K562 (cell line): ENCODE data around the gene CCDC17. TPM values are rescaled to one million over a fixed set of nuclear protein-coding genes. Genes with fewer than 3 reads are reported as not detected.

Source experiments
- ARNT ChIP-seq, 2 experiments: fragments of 450-650 bp; IDR thresholded peaks; 2 replicates each; pipeline ENCODE4 v1.6.1; 2016; ENCODE audit warnings: mild to moderate bottlenecking in 1 of 2
- E2F3 ChIP-seq: fragments of 250-450 bp; sonication (Bioruptor Pico); IDR thresholded peaks from 2 replicates; pipeline ENCODE4 v1.4.0; 2020; ENCODE audit warnings: mild to moderate bottlenecking
- HBP1 ChIP-seq: fragments of 450-650 bp; formaldehyde crosslinking; IDR thresholded peaks from 2 replicates; pipeline ENCODE4 v1.4.0; 2022; ENCODE audit warnings: missing genetic modification characterization
- KDM1A ChIP-seq, 2 experiments: fragments of 450-650 bp; IDR thresholded peaks; 2 replicates each; pipeline ENCODE4 v1.6.1; 2016; ENCODE audit warnings: mild to moderate bottlenecking in 2 of 2
- MTA2 ChIP-seq: fragments of 450-650 bp; IDR thresholded peaks from 2 replicates; pipeline ENCODE4 v1.6.1; 2016; ENCODE audit warnings: low read depth
- MTA3 ChIP-seq: fragments of 450-650 bp; formaldehyde crosslinking; IDR thresholded peaks from 2 replicates; pipeline ENCODE4 v1.6.1; 2017; ENCODE audit warnings: mild to moderate bottlenecking, borderline replicate concordance
- NCOR1 ChIP-seq: fragments of 450-650 bp; IDR thresholded peaks from 2 replicates; pipeline ENCODE4 v1.6.1; 2016; ENCODE audit warnings: mild to moderate bottlenecking, moderate library complexity
- NR4A1 ChIP-seq, 2 experiments: fragments of 250-450 bp in 1 of 2; fragments of 450-650 bp in 1 of 2; sonication (Bioruptor Pico) in 1 of 2; IDR thresholded peaks; 2 replicates each; pipeline versions ENCODE4 v1.4.0 to v1.6.1; 2016 to 2020; ENCODE audit warnings: mild to moderate bottlenecking in 2 of 2, missing compliant biosample characterization in 1 of 2, missing genetic modification characterization in 1 of 2, moderate library complexity in 1 of 2
- PCBP2 ChIP-seq: fragments of 200-400 bp; formaldehyde crosslinking; IDR thresholded peaks from 2 replicates; pipeline ENCODE4 v1.6.1; 2018; ENCODE audit warnings: low read length, low read depth, mild to moderate bottlenecking, moderate library complexity; ENCODE audit not compliant: poor library complexity, severe bottlenecking
- RBBP5 ChIP-seq: fragments of 200-600 bp; sonication (generic); IDR thresholded peaks from 2 replicates; pipeline ENCODE4 v1.6.1; 2012; ENCODE audit warnings: borderline replicate concordance, mild to moderate bottlenecking, low read length, control low read depth, inconsistent platforms; ENCODE audit not compliant: insufficient read depth, poor library complexity, severe bottlenecking
- RBM17 ChIP-seq: fragments of 200-400 bp; formaldehyde crosslinking; IDR thresholded peaks from 2 replicates; pipeline ENCODE4 v1.6.1; 2017; ENCODE audit warnings: low read depth, mild to moderate bottlenecking, low read length, borderline replicate concordance
- RERE ChIP-seq: sonication (generic); formaldehyde crosslinking; IDR thresholded peaks from 2 replicates; pipeline ENCODE4 v1.8.0; 2023; ENCODE audit warnings: missing genetic modification reagents, mild to moderate bottlenecking, borderline replicate concordance
- SMAD4 ChIP-seq: fragments of 250-450 bp; sonication (Bioruptor Pico); conservative IDR thresholded peaks from 2 replicates; pipeline ENCODE4 v1.8.0; 2021; ENCODE audit warnings: inconsistent platforms, mild to moderate bottlenecking, moderate library complexity
- SMARCB1 ChIP-seq: IDR thresholded peaks from 2 replicates; pipeline ENCODE4 v1.6.1; 2011; ENCODE audit warnings: improper control_type of control experiment, low read depth; ENCODE audit not compliant: insufficient read length
- SMARCE1 ChIP-seq: fragments of 450-650 bp; IDR thresholded peaks from 2 replicates; pipeline ENCODE4 v1.7.1; 2016; ENCODE audit warnings: mild to moderate bottlenecking
- TAL1 ChIP-seq: fragments of 450-650 bp; IDR thresholded peaks from 2 replicates; pipeline ENCODE4 v1.6.1; 2016; ENCODE audit warnings: mild to moderate bottlenecking
- TEAD1 ChIP-seq, 2 experiments: fragments of 450-650 bp in 1 of 2; sonication (generic) in 1 of 2; formaldehyde crosslinking; IDR thresholded peaks; 2 replicates each; pipeline versions ENCODE4 v1.4.0 to v1.8.0; 2020 to 2022; ENCODE audit warnings: mild to moderate bottlenecking in 2 of 2, missing genetic modification reagents in 1 of 2
- TRIM28 ChIP-seq: fragments of 450-650 bp; IDR thresholded peaks from 2 replicates; pipeline ENCODE4 v1.6.1; 2017
- ZBTB26 ChIP-seq: fragments of 450-650 bp; formaldehyde crosslinking; IDR thresholded peaks from 2 replicates; pipeline ENCODE4 v1.4.0; 2022; ENCODE audit warnings: missing genetic modification characterization
- polyA plus RNA-seq, 8 experiments: library from polyadenylated mRNA; depleted of rRNA in 4 of 8; stranded (reverse) in 5 of 8; unstranded in 3 of 8; fragments of >200 nt; fragmentation: Nextera tagmentation in 2 of 8; fragmentation: Illumina TruSeq in 1 of 8; extraction: Ambion mirVana in 2 of 8; extraction: Trizol in 1 of 8; gene quantifications; 2 replicates each; pipeline versions ENCODE4 v1.2.1 to v1.2.3, GENCODE V29; 2011 to 2014; ENCODE audit warnings: inconsistent platforms in 1 of 8, missing spikeins in 1 of 8
- total RNA-seq, 7 experiments: library from RNA; depleted of rRNA in 6 of 7; stranded (reverse); fragments of >200 nt in 6 of 7; fragmentation: Illumina TruSeq in 2 of 7; extraction: Trizol in 2 of 7; gene quantifications; 2 replicates each; pipeline versions ENCODE4 v1.2.1 to v1.2.3, GENCODE V29; 2011 to 2021; ENCODE audit warnings: low replicate concordance in 1 of 7

Gene CCDC17
- total and polyA plus RNA-seq, 9 of the 15 experiments (the other 6 are each of a cell fraction or from before 2014, with no cell fraction given), result 0.20 to 2.4 (median 0.85) TPM

- TF ChIP-seq RERE (CRISPR knock-in tag), result 0 out of 2 replicates have a peak, but pooled peaks have one; percentile 56
- 0 out of 2 replicates have a peak, but pooled peaks have one; percentile 34 for TF ChIP-seq SMAD4
- peak; percentile 62 for TF ChIP-seq RBBP5
- TF ChIP-seq ARNT (IDR thresholded peaks at IDR 0.05), result peak; percentile 34 to 75; a peak in 1 of 4 replicates
- TF ChIP-seq E2F3 (CRISPR knock-in tag), result no peak
- peak; percentile 57; the same call in 1 of the 2 replicates for TF ChIP-seq TAL1
- TF ChIP-seq NCOR1, result peak; percentile 63; the same call in 1 of the 2 replicates
- peak; percentile 43 to 57; a peak in 3 of 4 replicates for TF ChIP-seq KDM1A (IDR thresholded peaks at IDR 0.05)
- TF ChIP-seq TRIM28, result peak; percentile 22; the same call in 1 of the 2 replicates
- peak; percentile 83; the same call in 1 of the 2 replicates for TF ChIP-seq MTA3
- TF ChIP-seq NR4A1 (CRISPR knock-in tag; IDR thresholded peaks at IDR 0.05), result no peak
- peak; percentile 54; the same call in 1 of the 2 replicates for TF ChIP-seq NR4A1 (tag; IDR thresholded peaks at IDR 0.05)
- peak; percentile 48; the same call in 1 of the 2 replicates for TF ChIP-seq MTA2
- no peak for TF ChIP-seq RBM17
- 0 out of 2 replicates have a peak, but pooled peaks have one; percentile 6 for TF ChIP-seq HBP1 (CRISPR knock-in tag)
- TF ChIP-seq SMARCB1, result no peak
- TF ChIP-seq ZBTB26 (CRISPR knock-in tag), result peak; percentile 25; the same call in 1 of the 2 replicates
- no peak for TF ChIP-seq PCBP2
- no peak; the same call in none of the 2 replicates for TF ChIP-seq SMARCE1
- TF ChIP-seq TEAD1 (CRISPR knock-in tag; IDR thresholded peaks at IDR 0.05), result peak; percentile 8 to 78; a peak in 1 of 4 replicates
These were observed 49.7 kb downstream of the CCDC17 start (continued) for GRCh38 chr1:45574105-45574626.
